HG02870 (cell line): ENCODE results near the gene SLC15A4.

Experiments
- ATAC-seq: cut with Tn5 transposase; IDR thresholded peaks from one replicate; pipeline ENCODE4 v1.9.1; 2021; ENCODE audit warnings: mild to moderate bottlenecking, moderate library complexity; ENCODE audit not compliant: unreplicated experiment

Gene SLC15A4

GRCh38 chr12:128795530-128796361 is 28.0 kb downstream of the SLC15A4 start:
- ATAC-seq = no peak

DNA sequence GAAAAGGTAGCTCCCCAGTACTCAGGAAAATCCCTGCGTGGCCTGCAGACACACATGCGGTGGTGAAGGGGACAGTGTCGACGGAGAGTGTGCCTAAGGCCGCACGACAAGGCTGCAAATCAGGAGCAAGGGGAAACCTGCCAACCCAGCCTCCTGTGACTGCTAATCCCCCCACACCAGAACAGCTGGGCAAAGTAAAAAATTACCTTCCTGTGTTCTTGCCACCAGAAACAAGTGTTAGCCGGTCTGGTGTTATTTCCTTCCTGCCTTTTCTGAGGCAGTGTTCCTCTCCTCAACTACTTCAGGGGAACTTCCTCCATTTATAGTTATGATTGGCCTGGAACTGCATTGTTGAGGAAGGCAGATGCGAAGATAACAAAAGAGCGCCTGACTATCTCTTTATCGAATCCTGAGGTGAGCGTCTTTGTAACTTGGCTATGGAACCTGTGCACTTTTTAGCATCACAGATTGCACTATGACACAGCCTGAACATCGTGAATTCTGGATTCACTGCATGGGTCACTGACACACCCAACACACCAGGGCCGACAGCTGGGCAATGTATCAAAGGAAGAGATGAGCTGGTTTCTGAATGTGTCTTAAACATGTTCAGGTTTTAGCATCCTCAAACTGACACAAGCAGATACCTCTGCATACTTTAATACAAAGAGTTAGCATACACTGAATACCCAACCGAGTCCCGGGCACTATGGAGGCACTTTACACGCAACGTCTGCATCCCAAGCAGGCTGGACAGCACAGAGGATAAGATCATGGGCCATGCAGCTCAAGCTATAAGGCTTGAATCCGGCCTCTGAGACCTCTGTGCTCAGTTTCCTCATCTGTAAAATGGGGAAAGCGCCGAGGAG is 28.9 kb downstream of the SLC15A4 start:
- peak; percentile 21 for ATAC-seq

GRCh38 chr12:128793701-128794100 is 30.1 kb downstream of the SLC15A4 start:
- no peak for ATAC-seq

- ATAC-seq = no peak
Measured at GRCh38 chr12:128792881-128793280, 30.9 kb downstream of the SLC15A4 start.

GRCh38 chr12:128792398-128792797 is 31.4 kb downstream of the SLC15A4 start:
- ATAC-seq = no peak

DNA sequence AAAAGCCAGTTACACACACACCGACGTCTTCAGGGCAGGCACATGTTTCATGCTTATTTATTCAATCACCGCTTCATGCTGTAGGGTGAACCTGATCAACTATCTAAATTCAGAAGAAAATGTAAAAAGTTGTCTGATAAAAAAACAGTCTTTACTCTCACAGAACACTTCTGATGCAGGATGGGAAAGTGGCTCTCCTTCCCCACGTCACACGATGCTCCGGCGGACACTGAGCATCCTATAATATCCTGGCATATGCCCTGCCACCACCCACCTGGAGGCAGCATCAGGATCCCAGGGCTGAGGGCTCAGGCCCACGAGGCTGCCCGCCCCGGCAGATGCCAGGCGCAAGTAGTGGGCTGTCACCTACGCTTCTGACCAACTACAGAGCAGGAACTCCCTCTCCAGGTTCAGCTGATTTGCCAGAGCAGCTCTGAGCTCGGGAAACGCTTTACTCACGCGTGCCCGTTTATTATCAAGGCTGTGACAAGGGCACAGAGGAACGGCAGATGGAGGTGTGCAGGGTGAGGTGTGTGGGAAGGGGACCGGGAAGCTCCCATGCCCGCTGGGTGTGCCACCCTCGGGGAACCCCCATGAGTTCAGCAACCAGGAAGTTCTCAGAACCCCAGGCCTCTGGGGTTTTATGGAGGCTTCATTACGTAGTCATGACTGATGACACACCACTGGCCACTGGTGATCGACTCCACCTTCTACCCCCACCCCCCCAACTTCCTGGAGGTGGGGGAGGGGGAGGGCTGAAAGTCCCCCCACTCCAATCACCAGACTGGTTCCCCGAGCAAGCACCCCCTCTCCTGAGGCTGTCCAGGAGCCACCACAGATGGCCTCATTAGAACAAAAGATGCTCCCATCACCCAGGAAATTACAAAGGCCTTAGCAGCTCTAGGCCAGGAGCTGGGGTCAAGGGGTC is 32.1 kb downstream of the SLC15A4 start:
- no peak for ATAC-seq

DNA sequence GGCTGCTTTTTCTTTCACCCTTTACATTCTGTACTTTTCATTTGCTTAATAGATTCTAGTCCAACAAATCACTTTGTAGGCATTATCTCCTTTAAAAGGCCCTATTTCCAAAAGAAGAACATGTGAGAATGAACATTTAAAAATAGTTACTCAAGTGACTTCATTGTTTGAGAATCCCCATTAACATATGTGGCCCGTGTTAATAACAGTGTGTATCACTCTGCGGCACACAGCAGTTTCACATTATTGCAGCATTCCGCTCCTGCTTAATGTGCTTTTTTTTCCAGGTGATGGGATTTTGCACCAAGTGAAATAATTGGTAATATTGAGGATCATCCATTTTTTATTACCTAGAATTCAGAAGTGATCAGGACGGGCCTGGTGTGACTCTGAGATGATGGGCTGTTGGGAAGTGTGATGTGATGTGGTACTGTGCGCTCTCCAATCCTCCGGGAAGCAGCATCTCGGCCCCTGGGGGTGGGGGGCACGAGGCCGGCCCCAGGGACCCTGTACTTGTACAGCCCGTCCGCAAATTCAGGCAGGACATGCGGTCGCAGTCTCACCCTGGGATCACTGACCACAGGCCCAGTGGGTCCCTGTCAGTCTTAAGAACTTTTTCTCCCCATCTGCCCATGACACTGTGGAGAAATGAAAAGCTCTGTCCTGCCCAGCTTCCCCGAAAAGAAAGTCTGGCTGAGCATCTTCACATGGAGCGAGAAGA is 32.9 kb downstream of the SLC15A4 start:
- ATAC-seq = no peak

- ATAC-seq = no peak
Measured at GRCh38 chr12:128790221-128790620, 33.5 kb downstream of the SLC15A4 start.

DNA sequence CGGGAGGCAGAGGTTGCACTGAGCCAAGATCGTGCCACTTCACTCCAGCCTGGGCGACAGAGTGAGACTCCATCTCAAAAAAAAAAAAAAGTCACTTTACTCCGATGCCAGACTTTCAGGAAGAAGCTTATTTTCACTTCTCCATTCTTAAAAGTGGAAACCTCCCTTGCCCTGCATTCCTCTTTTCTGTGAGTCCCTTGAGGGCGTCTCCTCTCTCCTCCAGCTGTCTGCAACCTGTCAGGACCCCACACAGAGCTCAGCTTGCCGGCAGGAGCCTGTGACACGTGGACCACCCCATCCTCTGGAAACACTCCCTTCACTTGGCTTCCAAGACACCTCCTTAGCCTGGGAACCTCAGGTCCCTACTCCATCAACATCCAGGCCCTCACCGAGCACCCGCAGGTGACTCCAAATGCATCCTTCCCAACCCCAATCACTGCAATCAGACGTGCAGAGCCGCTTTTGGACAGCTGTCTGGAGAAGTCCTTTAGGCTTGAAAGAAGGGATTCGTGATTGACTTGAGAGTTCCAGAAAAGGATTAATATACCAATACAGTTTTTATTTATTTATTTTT is 34.3 kb downstream of the SLC15A4 start:
- no peak for ATAC-seq

- ATAC-seq = no peak
Measured at GRCh38 chr12:128787827-128788226, 35.9 kb downstream of the SLC15A4 start.

DNA sequence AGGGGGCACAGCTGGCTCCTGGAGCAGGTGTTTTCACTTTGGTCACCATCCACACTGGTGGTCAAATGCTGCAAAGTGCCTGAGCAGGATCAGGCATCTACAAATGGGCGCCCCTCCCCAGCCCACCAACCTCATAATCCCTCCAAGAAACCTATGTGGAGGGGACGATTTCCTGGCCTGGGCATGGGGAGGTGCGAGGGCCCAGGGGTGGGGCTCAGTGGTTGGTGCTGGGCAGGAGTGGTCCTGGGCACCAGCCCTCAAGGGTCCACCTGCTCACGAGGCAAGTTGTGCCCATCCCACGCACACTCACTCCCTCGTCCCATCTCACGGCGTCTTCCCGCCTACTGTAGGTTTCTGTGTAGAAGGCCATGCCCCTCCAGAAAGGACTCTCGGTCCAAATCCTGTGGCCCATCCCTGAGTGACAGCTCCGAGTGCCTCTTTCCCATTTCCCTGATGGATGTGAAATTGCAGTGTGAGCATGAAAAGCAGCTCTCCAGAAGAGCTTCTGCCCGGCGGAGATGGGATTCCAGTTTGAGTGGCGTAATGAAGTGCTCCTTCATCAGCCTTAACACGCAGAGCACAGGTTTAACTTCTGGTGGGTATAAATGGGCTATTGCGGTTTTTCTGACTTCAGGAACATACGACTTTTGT is 36.9 kb downstream of the SLC15A4 start:
- no peak for ATAC-seq

DNA sequence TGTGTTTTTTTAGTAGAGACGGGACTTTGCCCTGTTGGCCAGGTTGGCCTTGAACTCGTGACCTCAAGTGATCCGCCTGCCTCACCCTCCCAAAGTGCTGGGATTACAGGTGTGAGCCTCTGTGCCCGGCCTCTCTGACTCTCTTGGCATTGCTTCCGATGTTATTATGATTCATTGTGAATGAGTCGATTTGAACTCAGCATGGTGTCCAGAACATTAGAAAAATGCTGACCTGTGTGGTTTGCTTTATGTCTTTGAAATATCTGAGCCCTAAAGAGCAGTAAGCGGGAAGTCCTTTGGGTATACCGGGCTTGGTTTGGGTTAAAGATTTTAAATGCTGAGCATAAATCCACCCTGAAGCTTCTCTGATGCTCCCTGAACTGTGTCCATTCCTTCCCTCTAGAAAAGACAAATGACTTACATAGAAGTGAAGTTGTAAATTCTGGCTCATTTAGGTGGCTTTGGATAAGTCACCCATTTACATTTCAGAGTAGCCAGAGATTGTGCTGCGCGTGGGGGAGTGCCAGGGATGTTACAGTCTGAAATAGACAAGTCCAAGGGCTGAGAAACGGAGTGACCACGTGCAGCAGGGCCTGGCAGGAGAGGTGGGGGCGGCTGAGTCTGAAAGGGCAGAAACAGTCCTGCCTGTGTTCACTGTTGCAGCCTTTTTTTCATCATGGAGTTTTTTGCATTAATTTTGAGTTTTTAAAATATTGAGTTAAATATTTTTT is 39.6 kb downstream of the SLC15A4 start:
- ATAC-seq = no peak

DNA sequence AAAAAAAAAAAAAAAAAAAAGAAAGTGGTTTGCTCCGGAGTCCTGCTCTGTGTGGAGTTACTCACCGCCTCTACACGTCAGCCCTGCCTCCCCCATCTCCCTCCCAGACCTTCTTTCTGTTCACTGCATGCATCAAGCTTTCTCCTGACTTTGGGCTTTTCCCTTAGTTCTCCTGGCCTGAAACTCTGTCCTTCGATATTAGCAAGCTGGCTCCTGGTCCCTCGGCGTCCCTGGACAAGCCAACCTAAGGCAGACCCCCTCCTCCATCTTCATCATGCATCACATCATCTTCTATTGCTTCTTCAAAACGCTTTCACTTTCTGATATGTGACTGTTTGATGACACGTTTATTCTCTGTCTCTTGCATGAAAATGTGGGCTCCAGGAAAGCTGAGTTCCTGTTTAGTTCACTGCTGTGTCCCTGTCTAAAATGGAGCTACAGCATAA is 40.6 kb downstream of the SLC15A4 start:
- peak; percentile 75 for ATAC-seq

- ATAC-seq = no peak
Measured at GRCh38 chr12:128779901-128780300, 43.9 kb downstream of the SLC15A4 start.

DNA sequence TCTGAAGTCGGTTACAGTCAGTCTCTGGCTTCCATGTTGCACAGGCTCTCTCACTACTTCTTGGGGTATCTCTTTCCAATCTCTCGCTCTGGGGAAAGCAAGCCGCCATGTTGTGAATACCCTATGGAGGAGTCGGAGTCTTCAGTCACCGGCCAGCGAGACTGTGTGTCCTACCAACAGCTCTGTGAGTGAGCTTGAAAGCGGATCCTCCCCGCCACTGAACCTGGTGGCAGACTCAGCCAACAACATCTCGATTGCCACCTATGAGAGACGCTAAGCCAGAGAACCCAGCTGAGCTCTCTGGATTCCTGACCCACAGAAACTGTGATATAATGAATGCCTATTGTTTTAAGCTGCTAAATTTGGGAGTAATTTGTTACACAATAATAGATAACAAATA is 51.5 kb downstream of the SLC15A4 start:
- no peak for ATAC-seq

- ATAC-seq = no peak
Measured at GRCh38 chr12:128771681-128772080, 52.1 kb downstream of the SLC15A4 start.

DNA sequence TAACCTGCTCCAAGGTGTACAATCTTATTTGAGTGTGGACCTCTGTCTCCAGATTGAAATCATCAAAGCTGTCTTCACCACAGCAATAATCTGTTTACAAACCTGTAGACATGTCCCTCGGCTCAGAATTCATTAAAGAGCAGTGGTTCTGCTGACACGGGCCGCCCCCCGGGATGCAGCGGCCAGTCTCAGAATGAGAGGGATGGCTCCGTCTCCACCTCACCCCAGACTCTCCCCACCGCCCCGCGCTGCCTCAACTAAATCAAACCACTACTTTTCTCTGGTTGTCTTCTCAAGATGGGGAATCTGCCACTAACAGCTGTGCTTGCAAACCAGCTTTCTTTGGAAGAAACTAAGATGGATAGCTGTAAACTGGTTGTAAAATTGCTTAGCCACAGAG is 56.2 kb downstream of the SLC15A4 start:
- ATAC-seq = no peak

- no peak for ATAC-seq
Measured at GRCh38 chr12:128766738-128767501, 56.8 kb downstream of the SLC15A4 start.
